Measurements from ENCODE around the gene COQ10B.

COQ10B gene

DNA sequence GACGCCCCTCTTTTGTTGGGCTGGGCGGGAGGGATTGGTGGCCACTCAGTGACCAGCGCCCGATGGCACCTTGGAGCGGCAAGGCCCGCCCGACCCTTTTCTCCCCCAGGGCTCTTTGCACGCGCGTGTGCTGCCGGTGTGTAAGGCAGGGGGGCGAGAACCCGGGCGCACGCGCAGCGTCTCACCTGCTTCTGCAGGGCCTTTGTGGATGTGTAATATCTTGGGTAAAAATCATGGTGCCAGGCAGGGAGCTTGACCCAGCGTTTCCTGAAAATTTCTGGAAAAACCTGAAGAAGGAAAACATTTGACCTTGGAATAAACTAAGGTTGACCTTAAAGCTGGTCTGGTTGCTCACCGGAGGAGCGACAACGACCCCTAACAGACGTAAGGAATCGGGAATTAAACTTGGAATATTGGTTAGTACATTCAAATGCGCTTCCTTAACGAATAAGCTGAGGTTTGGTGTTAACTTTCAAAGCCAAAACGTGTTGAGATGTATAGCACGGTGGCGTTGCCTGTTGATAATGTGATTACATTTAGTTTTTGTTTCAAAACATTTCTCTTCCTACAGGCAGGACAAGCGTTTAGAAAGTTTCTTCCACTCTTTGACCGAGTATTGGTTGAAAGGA lies 47.3 kb downstream of the COQ10B start:
- DNase-seq (ENCODE audit: low spot score): peak; percentile 16

DNA sequence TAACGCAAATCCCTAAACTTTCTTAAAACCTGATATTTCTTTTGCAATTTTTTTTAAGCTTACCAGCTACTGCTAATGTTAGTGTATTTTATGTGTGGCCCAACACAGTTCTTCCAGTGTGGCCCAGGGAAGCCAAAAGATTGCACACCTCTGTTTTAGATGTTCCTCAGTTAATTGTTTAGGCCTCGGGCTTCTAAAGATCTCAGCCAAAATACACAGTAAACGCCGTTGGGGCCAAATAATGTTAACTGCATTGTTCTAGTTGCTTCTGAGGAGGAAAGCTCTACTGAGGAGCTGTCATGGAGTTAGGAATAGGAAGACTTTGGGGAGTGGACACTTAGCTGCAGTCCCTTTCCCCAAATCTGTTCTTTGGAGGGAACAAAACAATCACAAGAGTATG lies 48.8 kb downstream of the COQ10B start:
- no peak for DNase-seq (ENCODE audit: low spot score)

DNA sequence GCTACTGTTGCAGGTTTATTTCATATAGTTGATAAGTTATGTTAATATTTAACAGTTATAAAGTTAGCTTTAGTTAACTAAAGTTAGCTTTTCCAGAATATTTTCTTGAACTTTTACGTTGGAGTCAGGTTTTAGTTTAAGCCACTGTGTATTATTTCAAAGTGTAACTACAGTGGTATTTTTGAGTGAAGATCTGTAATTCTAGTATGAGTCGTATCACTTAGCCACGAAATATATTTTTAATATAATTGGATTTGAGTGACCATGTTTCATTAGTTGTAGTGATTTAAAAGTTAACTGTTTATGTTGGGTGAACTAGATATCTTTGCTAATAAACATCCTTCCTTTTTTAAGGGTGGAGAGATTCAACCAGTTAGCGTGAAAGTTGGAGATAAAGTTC lies 49.3 kb downstream of the COQ10B start:
- no peak for DNase-seq (ENCODE audit: low spot score)

DNA sequence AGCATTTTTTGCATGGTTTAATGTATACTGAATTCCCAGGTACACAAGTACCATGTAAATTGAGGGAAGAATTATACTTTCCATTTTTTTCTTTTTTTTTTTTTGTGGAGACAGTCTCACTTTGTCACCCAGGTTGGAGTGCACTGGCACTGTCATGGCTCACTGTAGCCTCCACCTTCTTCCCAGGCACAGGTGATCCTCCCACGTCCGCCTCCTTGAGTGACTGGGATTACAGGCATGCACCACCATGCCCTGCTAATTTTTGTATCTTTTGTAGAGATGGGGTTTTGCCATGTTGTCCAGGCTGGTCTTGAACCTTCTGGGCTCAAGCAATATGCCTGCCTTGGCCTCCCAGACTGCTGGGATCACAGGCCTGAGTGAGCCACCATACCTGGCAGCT lies 50.6 kb downstream of the COQ10B start:
- no peak for DNase-seq (ENCODE audit: low spot score)

DNA sequence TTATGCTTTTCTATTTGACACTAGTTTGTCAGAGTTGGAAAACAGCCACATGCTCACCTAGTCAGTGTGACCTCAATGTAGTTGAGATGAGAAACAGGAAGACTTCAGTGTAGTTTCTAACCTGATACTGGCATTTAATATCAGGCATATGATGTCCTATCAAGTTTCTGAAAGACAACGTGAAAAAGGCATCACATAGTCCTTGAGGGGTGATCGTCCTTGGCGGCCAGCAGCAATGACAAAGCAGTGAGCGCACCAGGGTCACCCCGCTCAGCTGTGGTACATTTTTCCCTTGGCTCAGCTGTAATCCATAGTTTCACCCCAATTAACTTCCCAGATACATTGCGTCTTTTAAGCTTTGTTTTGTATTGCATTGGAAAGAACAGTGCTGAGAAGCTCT lies 51.2 kb downstream of the COQ10B start:
- no peak for DNase-seq (ENCODE audit: low spot score)

DNA sequence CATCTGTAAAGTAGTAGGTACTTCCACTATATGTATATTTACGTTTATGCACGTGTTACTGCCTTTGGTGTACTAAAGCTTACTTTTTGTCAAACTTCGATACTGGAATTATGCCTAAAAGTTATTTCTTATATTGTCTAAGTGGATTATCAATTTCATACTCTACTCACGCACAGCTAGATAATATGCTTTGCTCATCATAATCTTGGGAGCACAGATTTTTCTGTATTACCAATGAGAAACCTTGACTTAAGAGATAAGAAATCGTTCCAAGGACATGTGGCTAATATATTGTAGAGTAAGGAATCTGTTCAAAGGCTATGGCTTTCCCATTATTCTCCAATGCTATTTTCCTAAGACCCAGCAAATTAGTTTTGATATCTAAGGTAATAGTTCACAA lies 53.3 kb downstream of the COQ10B start:
- DNase-seq (ENCODE audit: low spot score): no peak

DNA sequence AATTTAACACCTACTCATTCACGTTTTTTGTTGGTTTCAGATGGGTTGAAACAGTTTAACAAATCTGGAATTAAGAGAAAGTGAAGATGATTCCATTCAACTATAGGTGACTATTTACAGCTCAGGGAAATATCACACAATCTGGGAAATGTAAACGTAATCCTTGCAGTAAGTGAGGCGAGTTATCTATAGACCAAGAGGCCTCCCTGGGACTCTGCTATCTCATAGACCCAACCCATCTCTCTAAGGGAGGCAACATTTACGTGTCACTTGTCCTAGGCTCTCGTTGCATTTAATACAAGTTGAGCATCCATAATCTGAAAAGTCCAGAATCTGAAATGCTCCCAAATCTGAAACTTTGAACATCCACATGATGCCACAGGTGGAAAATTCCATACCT lies 60.6 kb downstream of the COQ10B start:
- no peak for DNase-seq (ENCODE audit: low spot score)

DNA sequence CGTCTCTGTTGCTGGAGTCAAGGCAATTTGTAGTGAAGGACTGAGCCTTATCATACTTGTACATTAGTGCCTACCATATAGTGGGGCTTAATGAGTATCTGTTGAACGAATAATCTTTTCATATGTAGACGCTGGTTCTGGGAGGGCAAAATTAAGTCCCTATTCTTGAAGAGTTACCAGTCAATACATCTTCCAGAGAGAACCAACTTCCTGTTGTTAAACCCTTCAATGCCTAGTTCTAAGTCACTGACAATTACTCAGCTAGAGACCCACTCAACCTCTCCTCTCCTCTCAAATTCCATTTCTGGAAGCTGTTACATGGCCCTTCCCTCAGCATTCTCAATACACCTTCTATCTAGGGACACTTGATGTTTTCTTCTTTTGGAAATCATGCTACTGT lies 61.4 kb downstream of the COQ10B start:
- peak; percentile 26 for DNase-seq (ENCODE audit: low spot score)

DNA sequence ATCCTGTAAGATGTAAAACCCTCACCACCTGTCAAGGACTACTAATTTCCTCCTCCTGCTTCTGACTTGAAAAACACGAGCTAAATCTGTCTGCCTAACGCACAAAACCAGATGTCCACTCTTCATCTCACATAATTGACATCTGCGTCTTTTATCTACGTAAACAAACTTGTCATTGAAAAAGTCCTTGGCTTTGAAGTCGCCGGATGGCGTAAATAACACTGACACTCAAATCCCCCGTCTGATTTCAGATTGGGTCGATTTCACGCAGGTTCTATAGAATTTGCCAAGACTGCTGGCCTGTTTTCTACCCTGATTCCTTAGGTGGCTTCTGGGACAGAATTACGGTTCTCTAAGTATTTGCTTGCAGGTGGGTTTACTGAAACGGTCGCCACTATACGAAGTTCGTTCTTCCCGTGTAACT lies 62.0 kb downstream of the COQ10B start:
- DNase-seq (ENCODE audit: low spot score): no peak

DNA sequence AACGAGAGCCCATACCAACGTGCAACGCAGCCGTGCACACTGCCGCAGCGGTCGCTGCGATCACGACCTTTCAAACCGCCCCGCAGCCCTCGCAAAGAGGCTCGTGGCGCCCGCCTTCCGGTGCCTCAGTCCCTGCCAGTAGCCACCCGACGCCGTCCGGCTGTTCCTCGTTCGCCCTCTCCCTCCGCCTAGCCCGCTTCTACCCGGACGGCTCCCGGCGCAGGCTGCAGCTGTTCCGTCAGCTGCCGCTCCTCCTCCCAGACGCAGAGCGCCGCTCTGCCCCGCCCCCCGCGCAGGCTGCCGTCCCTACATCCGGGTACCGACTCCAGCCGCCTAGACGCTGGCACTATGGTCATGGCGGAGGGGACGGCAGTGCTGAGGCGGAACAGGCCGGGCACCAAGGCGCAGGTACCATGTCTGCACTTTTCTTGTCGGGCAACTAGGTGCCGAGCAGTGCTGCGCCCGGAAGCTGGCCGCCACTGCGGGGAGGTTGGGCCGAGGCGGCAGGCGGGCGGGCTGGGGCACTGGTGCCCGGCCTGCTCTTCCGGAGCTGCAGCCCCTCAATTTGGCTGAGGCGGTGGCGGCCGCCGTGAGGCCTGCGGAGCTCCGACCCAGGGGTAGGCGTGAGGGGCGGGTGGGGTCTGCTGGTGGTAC lies 62.5 kb downstream of the COQ10B start, which contains the start of gene MOB4:
MOB4 (plus strand) TSS at position 328 of the 654 bp plus-strand sequence; CDS start at position 349, 21 bp downstream.
- DNase-seq (ENCODE audit: low spot score): peak; percentile 97

DNA sequence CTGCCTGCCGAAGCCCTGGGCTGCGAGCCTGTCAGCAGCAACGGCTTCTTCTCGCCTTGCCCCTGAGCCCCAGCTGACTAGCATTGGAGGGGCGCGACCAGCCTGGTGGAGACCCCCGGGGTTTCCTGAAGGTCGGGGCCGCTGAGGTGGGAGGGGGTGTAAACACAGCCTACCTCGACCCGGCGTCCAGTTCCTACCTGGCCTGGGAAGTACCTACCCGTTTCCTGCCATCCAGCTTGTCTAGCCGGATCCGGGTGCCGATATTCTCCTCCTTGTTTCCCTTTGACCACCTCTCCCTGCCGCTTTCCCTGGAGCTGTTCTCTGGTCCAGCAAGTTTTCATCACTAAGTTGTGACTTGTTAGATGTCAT lies 63.0 kb downstream of the COQ10B start:
- DNase-seq (ENCODE audit: low spot score): peak; percentile 26

DNA sequence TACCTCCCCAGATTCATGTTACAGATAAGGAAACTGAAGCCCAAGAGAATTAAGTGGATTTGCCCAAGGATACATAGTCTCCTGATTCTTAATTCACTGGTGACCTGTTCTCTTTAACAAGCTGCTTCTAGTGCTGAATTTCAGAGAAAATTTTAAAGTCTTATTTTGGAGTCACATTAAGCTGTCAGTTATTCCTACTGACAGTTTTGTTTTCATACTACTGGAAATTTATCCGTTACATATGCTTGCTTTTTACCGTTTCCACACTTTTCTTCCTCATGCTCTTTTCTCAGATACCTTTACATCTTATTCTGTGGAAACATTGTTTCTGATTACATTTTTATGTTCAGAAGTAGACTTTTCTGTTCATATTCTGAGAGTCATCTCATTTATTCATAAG lies 63.8 kb downstream of the COQ10B start:
- no peak for DNase-seq (ENCODE audit: low spot score)

All from kidney capillary endothelial cell (primary cell).